ENCODE data around the gene PMVK.

GRCh38 chr1:154935749-154936554 is 567 bp downstream of the PMVK start:
- TF ChIP-seq CTCF (IDR thresholded peaks at IDR 0.05): no peak
- TF ChIP-seq POLR2A (IDR thresholded peaks at IDR 0.05): no peak

Measured in esophagus squamous epithelium (tissue), 4 donors.